Calu3 (cell line): ENCODE measurements around the gene PDE4DIP. TPM values are rescaled to one million over a fixed set of nuclear protein-coding genes. Genes with fewer than 3 reads are reported as not detected.
"Not testable (repeated sequence)": the region's sequence is repeated elsewhere in the genome, so short reads cannot be mapped to it uniquely, and the experiment has no call there.

Experiments
- BruUV-seq: library from RNA; stranded (reverse); fragments of 400-500 nt; replicated peaks from 2 replicates; lab custom pipeline; 2021; lab: Mats Ljungman, UMichigan
- CTCF ChIA-PET: fragments of 300-600 bp; sonication (Branson Sonifier 250); formaldehyde crosslinking; loops from one replicate; lab custom pipeline; 2022; ENCODE audit warnings: antibody characterized with exemption; lab: Charles Lee
- DNase-seq: peaks from one replicate; pipeline ENCODE4 v3.0.0; 2022
- H3K27ac Mint-ChIP-seq: one replicate; pipeline ENCODE4 v1.8.0; 2022; ENCODE audit warnings: mixed read lengths; ENCODE audit not compliant: unreplicated experiment
- H3K27me3 Mint-ChIP-seq: one replicate; pipeline ENCODE4 v1.8.0; 2022; ENCODE audit warnings: mixed read lengths; ENCODE audit not compliant: unreplicated experiment
- H3K36me3 Mint-ChIP-seq: one replicate; pipeline ENCODE4 v1.8.0; 2022; ENCODE audit warnings: mild to moderate bottlenecking, moderate library complexity, mixed read lengths; ENCODE audit not compliant: insufficient read depth, unreplicated experiment
- H3K4me1 Mint-ChIP-seq: one replicate; pipeline ENCODE4 v1.8.0; 2022; ENCODE audit warnings: mild to moderate bottlenecking, low read depth, mixed read lengths; ENCODE audit not compliant: unreplicated experiment
- H3K4me3 Mint-ChIP-seq: one replicate; pipeline ENCODE4 v1.8.0; 2022; ENCODE audit warnings: mild to moderate bottlenecking, low read depth, moderate library complexity, mixed read lengths; ENCODE audit not compliant: unreplicated experiment
- H3K9me3 Mint-ChIP-seq: one replicate; pipeline ENCODE4 v1.8.0; 2022; ENCODE audit warnings: low read depth, mixed read lengths; ENCODE audit not compliant: unreplicated experiment
- intact Hi-C: fragments of 100-400 bp; cut with micrococcal nuclease; formaldehyde crosslinking; loops from one replicate; pipeline ENCODE4 v1.10.0; 2022; ENCODE audit not compliant: unreplicated experiment
- total RNA-seq: library from RNA; stranded (reverse); gene quantifications from 2 replicates; pipeline ENCODE4 v1.2.3, GENCODE V29; 2022

Gene PDE4DIP
- total RNA-seq, 1 experiment from 2014 or later, result 19.9 TPM

DNA sequence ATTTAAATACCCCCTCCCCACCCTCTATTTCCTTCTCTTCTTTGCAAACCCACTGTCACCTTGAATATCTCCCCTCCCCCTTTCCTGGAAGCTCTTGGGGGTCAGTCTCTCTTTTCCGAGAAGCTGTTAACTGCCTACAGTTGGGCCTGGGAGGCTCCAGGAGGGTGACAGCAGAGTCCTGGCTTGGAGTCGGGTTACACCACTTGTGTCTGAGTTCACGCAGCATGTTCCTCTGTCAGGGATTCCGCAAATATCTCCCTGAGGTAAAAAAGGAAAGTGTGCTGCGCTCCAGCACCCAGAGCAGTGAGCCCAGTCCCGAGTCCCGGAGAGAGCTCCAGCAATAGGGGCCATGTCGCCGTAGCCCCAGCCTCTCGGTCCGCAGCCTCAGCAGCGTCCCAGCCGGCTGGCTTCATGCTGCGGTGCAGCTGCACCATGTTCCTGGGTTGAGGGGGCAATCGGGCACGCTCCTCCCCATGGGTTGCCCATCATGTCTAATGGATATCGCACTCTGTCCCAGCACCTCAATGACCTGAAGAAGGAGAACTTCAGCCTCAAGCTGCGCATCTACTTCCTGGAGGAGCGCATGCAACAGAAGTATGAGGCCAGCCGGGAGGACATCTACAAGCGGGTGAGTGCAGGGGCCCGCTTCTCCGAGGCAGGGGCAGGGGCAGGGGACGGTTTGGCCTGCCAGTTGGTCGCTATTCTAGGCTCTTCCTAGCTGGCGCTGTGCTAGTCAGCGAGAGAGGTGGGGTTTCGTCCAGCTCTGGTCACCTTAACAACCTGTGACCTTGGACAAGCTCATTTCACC lies 45.2 kb downstream of the PDE4DIP start:
- intact Hi-C loops, H3K4me3 Mint-ChIP-seq, DNase-seq, H3K36me3 Mint-ChIP-seq, H3K9me3 Mint-ChIP-seq, H3K4me1 Mint-ChIP-seq, CTCF ChIA-PET, H3K27ac Mint-ChIP-seq, H3K27me3 Mint-ChIP-seq, BruUV-seq: not testable (repeated sequence)

DNA sequence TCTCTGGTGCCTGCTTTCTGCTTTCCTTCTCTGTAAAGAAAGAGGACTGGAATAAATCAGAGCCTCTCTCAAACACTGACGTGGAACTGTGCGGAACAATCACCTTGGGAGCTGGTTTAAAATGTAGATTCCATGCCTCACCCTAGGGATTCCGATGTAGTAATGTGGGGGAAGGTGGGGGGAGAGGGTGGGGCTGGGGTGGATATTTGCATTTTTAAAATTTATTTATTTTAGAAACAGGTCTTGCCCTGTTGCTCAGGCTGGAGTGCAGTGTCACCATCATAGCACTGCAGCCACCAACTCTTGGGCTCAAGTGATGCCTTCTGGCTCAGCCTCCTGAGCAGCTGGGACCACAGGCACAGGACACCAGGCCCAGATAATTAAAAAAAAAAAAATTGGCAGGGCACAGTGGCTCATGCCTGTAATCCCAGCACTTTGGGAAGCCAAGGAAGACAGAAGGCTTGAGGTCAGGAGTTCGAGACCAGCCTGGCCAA lies 45.9 kb downstream of the PDE4DIP start:
- BruUV-seq, intact Hi-C loops, H3K36me3 Mint-ChIP-seq, H3K27me3 Mint-ChIP-seq, H3K9me3 Mint-ChIP-seq, DNase-seq, CTCF ChIA-PET, H3K4me3 Mint-ChIP-seq, H3K4me1 Mint-ChIP-seq, H3K27ac Mint-ChIP-seq: not testable (repeated sequence)

DNA sequence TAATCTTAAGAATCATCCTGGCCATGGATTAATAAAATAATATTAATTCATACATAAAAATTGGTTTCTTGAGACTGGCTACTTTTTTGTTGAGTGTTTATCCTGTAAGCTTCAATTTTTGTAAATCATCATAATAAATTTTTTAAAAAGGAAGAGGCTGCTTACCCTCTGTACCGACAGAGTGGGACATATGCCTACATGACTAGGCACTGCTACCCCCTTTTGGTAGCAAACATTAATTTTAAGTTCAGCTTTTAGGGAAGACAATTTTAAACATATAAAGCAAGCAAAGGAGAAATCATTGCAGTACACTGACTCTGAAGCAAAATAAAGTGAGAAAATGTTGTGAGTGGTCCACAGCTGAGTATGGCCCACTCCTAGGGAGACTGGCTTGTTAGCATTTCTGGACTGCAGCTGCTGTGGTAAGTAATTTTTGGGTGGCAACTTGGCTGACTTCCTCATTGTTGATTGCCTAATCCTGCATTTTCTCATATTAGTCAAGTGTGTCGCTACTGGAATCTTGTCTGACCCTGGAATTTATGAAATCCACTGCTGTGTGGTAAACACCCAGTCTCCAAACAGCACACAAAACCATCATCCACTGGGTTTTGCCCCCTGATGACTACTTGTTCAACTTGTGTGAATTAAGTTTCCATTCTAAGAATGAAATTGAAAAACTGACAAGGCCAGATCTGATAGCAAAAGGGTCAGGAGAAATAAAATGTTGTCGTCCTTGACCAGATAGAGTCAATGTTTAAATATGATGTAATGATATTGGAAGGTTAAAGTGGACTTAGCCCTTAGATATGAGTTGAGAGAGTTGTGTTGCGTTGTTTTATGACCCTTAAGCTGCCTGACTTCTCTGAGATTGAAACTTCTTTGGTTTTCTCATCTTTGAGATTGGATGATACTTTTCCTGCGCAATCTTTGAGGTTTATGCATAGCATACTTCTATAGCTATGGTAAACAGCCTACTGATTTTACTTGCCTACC lies 50.4 kb downstream of the PDE4DIP start:
- H3K9me3 Mint-ChIP-seq, BruUV-seq, H3K27me3 Mint-ChIP-seq, DNase-seq, H3K4me1 Mint-ChIP-seq, H3K4me3 Mint-ChIP-seq, H3K27ac Mint-ChIP-seq, H3K36me3 Mint-ChIP-seq, CTCF ChIA-PET, intact Hi-C loops: not testable (repeated sequence)

DNA sequence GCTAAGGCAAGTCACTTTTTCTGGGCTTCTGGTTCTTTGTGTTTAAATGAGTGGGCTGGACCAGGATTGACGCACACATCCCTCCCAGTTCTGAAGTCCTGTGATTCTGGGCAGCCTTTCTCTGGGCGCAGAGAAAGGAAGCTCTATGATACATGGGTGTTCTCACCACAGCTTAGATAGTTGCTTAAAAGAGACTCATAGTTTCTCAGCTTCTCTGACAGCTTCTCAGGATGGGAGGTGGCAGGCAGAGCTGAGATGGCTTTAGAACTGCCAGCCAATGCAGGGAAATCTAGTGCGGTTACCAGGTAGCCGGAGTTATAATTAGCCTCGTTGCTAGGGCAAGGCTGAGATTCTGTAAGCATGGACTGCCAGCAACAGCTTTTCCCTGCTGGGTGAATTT lies 55.8 kb downstream of the PDE4DIP start:
- H3K4me3 Mint-ChIP-seq, H3K4me1 Mint-ChIP-seq, H3K9me3 Mint-ChIP-seq, H3K27me3 Mint-ChIP-seq, H3K36me3 Mint-ChIP-seq, H3K27ac Mint-ChIP-seq, DNase-seq, CTCF ChIA-PET, intact Hi-C loops, BruUV-seq: not testable (repeated sequence)

DNA sequence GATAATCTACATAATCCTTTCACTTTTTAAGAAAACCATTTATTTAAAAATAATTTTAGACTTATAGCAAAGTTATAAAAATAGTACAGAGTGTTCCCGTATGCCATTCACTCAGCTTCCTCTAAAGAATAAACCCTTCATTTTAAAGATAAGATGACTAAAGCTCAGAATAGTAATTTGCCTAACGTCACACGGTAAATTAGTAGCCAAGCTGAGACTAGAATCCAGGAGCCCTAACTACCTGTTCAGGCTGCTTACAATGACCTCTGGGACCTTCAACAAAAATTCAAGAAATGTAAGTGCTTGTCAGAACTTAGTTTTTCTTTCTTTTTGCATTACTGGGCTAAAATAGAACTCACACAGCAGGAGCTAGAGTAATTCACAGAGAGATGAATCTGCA lies 56.5 kb downstream of the PDE4DIP start:
- DNase-seq, H3K4me3 Mint-ChIP-seq, CTCF ChIA-PET, H3K9me3 Mint-ChIP-seq, intact Hi-C loops, BruUV-seq, H3K27ac Mint-ChIP-seq, H3K27me3 Mint-ChIP-seq, H3K36me3 Mint-ChIP-seq, H3K4me1 Mint-ChIP-seq: not testable (repeated sequence)

DNA sequence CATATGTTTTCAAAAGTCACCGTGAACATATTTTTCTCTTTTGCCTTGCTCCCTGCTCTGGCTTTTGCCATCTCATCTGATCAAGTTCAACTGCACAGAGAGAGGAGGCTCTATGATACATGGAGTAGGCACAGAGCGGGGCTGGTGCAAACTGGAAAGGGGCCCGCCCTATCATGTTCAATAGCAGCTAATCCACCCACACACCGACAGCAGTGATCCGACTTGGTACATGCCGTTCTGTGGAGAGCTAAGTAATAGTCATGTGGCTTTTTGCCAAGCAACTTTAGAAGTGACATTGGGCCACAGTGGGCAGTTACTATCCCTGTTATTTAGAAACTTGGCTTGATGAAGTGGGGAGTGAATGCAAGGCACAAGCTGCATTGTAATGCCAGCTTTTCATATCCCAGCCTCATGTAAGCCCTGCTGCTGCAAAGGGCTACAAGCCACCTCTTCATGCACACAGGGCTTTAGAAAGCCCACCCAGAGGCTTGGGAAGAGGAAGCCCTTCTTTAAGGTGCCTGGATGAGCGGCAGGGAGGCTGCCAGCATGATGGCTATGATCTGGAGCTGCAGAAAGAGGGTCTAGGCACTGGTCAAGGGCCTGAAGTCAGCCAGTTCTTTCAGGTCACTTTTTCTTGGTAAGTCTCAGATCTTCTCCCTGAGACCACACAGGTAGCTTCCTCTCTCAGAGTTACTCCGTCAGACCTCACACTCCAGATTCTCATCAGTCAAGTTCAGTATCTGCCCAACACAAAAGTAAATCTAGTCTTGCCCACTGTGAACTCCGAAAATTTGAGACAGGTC lies 57.1 kb downstream of the PDE4DIP start:
- H3K27ac Mint-ChIP-seq, H3K27me3 Mint-ChIP-seq, H3K9me3 Mint-ChIP-seq: not testable (repeated sequence)

DNA sequence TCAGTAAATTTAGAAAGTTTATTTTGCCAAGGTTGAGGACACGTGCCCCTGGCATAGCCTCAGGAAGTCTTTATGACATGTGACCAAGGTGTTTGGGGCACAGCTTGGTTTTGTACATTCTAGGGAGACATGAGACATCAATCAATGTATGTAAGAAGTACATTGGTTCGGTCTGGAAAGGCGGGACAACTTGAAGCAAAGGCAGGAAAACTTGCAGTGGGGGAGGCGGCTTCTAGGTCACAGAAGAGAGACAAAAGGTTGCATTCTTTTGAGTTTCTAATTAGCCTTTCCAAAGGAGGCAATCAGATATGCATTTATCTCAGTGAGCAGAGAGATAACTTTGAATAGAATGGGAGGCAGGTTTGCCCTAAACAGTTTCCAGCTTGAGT lies 57.7 kb downstream of the PDE4DIP start:
- H3K4me3 Mint-ChIP-seq, result not testable (repeated sequence)

More for the DNA sequence above, 57.1 kb downstream of the PDE4DIP start:
- DNase-seq, H3K4me3 Mint-ChIP-seq, H3K36me3 Mint-ChIP-seq, H3K4me1 Mint-ChIP-seq, intact Hi-C loops, CTCF ChIA-PET, BruUV-seq: not testable (repeated sequence)

DNA sequence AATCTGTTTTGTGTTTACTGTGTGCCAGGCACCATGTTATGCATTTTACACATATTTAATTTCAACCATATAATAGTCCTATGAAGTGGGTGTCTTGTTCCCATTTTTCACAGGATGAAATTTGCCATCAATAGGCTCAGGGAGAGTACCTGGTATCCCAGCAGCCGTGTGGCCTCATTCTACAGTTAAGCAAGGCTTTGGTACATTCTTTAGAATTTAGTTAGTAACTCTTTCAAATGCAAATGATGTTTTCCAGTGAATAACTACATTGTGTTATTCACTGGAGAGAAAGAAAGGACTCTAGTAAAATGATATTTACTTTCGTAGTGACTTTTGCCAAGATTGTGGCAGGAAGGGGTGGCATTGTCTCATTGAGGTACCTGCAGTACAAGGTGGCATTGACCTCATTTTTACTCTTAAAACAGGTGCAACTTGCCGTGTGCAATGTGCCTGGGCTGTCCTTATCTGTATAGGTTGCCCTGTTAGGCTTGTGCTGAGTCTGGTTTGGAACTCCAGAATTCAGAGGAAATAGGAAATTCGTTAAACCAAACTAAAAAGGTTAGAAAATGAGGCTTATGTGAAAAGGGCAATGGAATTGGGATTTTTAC lies 65.1 kb downstream of the PDE4DIP start:
- intact Hi-C loops, H3K4me1 Mint-ChIP-seq, H3K9me3 Mint-ChIP-seq, CTCF ChIA-PET, H3K27ac Mint-ChIP-seq, DNase-seq, BruUV-seq, H3K27me3 Mint-ChIP-seq, H3K4me3 Mint-ChIP-seq, H3K36me3 Mint-ChIP-seq: not testable (repeated sequence)

More for the DNA sequence above, 57.7 kb downstream of the PDE4DIP start:
- H3K27ac Mint-ChIP-seq, DNase-seq, H3K4me1 Mint-ChIP-seq, BruUV-seq, H3K36me3 Mint-ChIP-seq, CTCF ChIA-PET, H3K27me3 Mint-ChIP-seq, H3K9me3 Mint-ChIP-seq, intact Hi-C loops: not testable (repeated sequence)
